ENCODE measurements around the gene CEP72. TPM values are rescaled to one million over a fixed set of nuclear protein-coding genes. Genes with fewer than 3 reads are reported as not detected.

The CEP72 gene
- total and polyA plus RNA-seq, 7 donors: 0.36 to 7.1 (median 1.6) TPM

DNA sequence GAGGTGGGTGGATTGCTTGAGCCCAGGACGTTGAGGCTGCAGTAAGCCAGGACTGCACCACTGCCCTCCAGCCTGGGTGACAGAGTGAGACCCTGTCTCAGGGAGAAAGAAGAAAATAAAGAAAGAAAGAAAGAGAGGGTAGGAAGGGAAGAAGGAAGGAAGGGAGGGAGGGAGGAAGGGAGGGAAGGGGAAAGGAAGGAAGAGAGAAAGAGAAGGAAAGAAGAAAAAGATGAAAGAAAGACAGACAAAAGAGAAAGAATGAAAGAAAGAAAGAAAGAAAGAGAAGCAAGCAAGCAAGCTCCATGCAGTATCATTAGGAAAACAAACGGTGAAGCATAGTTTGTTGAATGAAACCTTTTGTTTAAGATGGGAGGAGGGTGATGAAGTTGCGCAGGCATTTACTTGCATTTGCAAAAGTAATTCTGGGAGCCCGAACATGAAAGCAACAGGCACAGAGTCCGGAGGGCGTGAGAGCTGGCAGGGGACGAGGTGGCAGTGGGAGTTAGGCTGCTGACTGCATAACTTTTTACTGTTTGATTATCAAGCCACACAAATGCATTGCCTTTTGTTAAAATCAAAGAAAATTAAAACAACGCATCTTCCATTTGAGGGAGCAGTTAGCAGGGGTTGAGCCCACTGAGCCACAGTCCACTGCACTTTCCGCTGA is 26.0 kb upstream of the CEP72 start:
- H3K4me3 ChIP-seq: no peak overlapping the region
- TF ChIP-seq POLR2AphosphoS5 (IDR thresholded peaks at IDR 0.05) (no peak), EP300 (IDR thresholded peaks at IDR 0.05) (no peak), POLR2A (IDR thresholded peaks at IDR 0.05) (no peak)
- TF ChIP-seq, protein P1, sequence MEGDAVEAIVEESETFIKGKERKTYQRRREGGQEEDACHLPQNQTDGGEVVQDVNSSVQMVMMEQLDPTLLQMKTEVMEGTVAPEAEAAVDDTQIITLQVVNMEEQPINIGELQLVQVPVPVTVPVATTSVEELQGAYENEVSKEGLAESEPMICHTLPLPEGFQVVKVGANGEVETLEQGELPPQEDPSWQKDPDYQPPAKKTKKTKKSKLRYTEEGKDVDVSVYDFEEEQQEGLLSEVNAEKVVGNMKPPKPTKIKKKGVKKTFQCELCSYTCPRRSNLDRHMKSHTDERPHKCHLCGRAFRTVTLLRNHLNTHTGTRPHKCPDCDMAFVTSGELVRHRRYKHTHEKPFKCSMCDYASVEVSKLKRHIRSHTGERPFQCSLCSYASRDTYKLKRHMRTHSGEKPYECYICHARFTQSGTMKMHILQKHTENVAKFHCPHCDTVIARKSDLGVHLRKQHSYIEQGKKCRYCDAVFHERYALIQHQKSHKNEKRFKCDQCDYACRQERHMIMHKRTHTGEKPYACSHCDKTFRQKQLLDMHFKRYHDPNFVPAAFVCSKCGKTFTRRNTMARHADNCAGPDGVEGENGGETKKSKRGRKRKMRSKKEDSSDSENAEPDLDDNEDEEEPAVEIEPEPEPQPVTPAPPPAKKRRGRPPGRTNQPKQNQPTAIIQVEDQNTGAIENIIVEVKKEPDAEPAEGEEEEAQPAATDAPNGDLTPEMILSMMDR (IDR thresholded peaks at IDR 0.05): no peak

DNA sequence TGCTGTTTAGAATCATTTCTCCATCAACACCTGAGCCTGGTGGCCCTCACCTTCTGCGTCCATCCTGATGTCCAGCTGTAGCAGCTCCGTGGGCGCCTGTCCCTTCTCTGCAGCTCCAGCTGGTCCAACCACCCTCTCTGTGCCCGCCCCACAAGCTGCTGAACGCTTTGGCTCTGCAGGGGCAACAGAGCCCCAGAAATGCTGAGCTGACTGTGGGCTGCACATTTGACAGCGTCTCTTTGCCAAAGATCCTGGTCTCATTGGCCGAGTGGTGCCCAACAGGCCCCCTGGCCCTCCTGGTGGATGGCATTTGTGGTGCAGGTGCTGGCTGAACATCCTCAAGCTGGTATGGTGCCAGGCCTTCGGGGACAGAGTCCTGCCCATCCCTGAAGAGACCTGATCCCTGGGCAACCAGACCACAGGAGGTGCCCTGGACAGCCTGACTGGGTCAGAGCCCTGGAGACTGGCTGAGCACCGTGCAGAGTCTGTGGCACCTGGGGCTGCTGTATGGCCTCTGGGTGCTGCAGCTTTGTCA is 25.3 kb upstream of the CEP72 start:
- Histone ChIP-seq H3K4me1 (no peaks in the 10 kb centered on the region), H3K4me3 (no peak overlapping the region), H3K36me3 (no peaks in the 10 kb centered on the region), H3K9me3 (no peaks in the 10 kb centered on the region), H3K27ac (no peak overlapping the region), H3K27me3 (peaks cover 0 to 28% (median 2%) of the 10 kb centered on the region in 3 donors)
- no peak for TF ChIP-seq EP300 (IDR thresholded peaks at IDR 0.05)
- no peak for TF ChIP-seq POLR2A (IDR thresholded peaks at IDR 0.05)
- TF ChIP-seq, protein P1 (IDR thresholded peaks at IDR 0.05): no peak
- TF ChIP-seq POLR2AphosphoS5 (IDR thresholded peaks at IDR 0.05): no peak
- 71 to 83% methylated on average over 9 of the region's 9 CpGs for WGBS, 2 donors
- intact Hi-C loops (cut with DNase I): no loop called here
- DNase-seq: peak; percentile 39

More for the DNA sequence above, 26.0 kb upstream of the CEP72 start:
- Histone ChIP-seq H3K4me1 (no peaks in the 10 kb centered on the region), H3K27ac (no peak overlapping the region), H3K27me3 (peaks cover 0 to 31% (median 2%) of the 10 kb centered on the region in 3 donors), H3K36me3 (no peaks in the 10 kb centered on the region), H3K9me3 (no peaks in the 10 kb centered on the region)
- 35 to 57% methylated on average over 9 of the region's 9 CpGs for WGBS, 2 donors
- DNase-seq: peak; percentile 25
- intact Hi-C loops (cut with DNase I): no loop called here

DNA sequence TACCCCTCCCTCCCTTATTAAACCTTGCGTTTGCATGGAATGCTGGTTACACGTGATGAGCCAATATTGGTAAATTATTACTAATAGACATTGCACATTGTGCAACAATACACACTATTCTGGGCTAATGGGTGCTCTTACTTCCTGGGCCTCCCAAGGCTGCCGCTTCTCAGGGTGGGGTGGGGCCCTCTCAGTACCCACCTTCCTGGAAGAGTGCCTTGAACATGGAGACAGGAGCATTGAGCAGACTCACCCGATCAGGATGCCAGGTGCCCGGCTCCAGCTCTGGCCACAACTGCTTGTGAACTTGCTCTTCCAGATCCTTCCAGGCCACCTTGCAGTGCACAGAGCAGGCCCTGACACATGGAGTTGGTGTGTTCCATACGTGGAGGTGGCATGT is 24.7 kb upstream of the CEP72 start:
- intact Hi-C loops (cut with DNase I): no loop called here
- Histone ChIP-seq H3K27me3 (peaks cover 0 to 28% (median 2%) of the 10 kb centered on the region in 3 donors), H3K9me3 (no peaks in the 10 kb centered on the region), H3K36me3 (no peaks in the 10 kb centered on the region), H3K27ac (no peak overlapping the region), H3K4me3 (no peak overlapping the region), H3K4me1 (no peaks in the 10 kb centered on the region)
- 56 to 82% methylated on average over 6 of the region's 6 CpGs for WGBS, 2 donors
- TF ChIP-seq POLR2A (IDR thresholded peaks at IDR 0.05): no peak
- peak; percentile 37 for DNase-seq

DNA sequence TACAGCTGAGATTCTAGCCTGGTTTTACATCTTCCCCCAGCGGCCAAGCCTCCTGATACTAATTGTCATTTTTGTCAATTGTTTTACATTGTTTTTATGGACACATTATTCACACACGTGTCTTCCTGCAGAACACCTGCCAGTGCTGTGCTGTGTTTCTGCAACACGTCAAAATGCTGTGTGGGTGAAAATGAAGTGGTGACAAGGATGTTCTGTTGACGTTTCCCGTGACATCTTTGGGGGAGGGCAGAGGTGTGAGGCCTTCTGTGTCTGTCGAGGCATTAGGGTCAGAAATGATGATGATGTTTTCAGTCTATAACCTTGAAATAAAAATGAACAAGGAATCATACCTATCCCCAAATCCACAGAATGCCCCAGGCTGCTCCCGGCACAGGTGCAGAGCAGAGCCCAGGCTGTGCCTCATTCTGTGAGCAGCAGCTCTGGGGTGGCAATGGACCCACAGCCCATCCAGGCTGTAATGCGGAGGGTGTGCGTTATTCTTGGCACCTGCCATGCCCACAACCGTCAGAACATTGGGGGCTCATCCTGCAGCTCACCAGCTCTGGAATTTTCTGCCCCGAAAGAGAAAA is 23.6 kb upstream of the CEP72 start:
- Histone ChIP-seq H3K4me1 (no peaks in the 10 kb centered on the region), H3K9me3 (no peaks in the 10 kb centered on the region), H3K36me3 (no peaks in the 10 kb centered on the region), H3K27me3 (peaks cover 2 to 25% (median 3%) of the 10 kb centered on the region in 3 donors), H3K27ac (no peak overlapping the region), H3K4me3 (no peak overlapping the region)
- intact Hi-C loops (cut with DNase I): no loop called here
- peak; percentile 43 for DNase-seq
- TF ChIP-seq POLR2A (IDR thresholded peaks at IDR 0.05): no peak
- no peak for TF ChIP-seq POLR2AphosphoS5 (IDR thresholded peaks at IDR 0.05)
- TF ChIP-seq, protein P1 (IDR thresholded peaks at IDR 0.05): no peak
- TF ChIP-seq EP300 (IDR thresholded peaks at IDR 0.05): no peak
- 67 to 76% methylated on average over 11 of the region's 11 CpGs for WGBS, 2 donors

DNA sequence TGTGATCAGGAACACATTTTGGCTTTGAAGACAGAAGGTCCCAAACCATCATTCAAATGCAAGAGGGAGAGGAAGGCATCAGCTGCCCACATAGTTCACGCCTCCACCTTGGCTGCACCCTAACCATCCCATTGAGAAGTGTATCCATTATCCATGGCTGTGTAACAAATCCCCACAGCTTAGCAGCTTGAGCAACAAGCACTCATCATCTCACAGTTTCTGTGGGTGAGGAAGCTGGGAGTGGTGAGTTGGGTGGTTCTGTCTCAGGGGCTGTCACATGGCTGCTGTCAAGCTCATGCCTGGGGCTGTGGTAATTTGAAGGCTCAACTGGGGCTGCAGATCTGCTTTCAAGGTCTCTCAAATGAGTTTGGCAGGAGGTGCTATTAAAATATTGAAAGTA is 23.0 kb upstream of the CEP72 start:
- TF ChIP-seq EP300 (IDR thresholded peaks at IDR 0.05) (no peak), POLR2A (IDR thresholded peaks at IDR 0.05) (no peak), POLR2AphosphoS5 (IDR thresholded peaks at IDR 0.05) (no peak)
- TF ChIP-seq, protein P1 (IDR thresholded peaks at IDR 0.05): no peak
- intact Hi-C loops (cut with DNase I): no loop called here
- no peak overlapping the region for H3K27ac ChIP-seq
- no peaks in the 10 kb centered on the region for H3K36me3 ChIP-seq
- no peaks in the 10 kb centered on the region for H3K4me1 ChIP-seq
- no peaks in the 10 kb centered on the region for H3K9me3 ChIP-seq
- WGBS, 2 donors: 98% methylated on average over 1 of the region's 1 CpG
- H3K4me3 ChIP-seq: no peak overlapping the region
- peaks cover 2 to 30% (median 3%) of the 10 kb centered on the region in 3 donors for H3K27me3 ChIP-seq
- peak; percentile 19 for DNase-seq
